GM19239 (cell line): ENCODE data around the gene DMD.
A peak's percentile ranks its signal among the peaks of the same experiment; 100 is the strongest.
"Not testable (repeated sequence)": the region's sequence is repeated elsewhere in the genome, so short reads cannot be mapped to it uniquely, and the experiment has no call there.

Experiments used
- DNase-seq: peaks from one replicate; pipeline ENCODE4 v3.0.0; 2011; ENCODE audit warnings: low spot score; ENCODE audit not compliant: insufficient read length
- FAIRE-seq: peaks from 2 replicates; lab custom pipeline; 2011; peaks lifted over from hg19 to GRCh38; lab: Jason Lieb, UNC

Gene DMD

DNA sequence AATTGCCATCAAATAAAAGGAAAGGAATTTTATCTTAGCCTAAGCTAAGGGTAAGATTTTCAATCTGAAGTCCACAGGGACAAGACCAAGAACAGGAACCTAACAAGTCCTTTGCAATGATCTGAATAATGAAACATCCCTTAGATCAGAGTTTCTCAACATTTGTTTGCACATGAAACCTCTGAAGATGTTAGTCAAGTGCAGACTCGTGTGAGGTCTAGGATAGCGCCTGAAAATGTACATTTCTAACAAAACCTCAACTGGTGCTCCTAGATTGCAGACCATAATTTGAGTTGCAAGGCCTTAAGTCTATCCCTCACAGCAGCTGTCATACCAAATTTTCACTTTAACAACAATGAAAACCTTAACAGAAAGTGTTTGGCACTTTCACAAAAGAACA is 337.6 kb downstream of the DMD start:
- no peak for FAIRE-seq
- no peak for DNase-seq

DNA sequence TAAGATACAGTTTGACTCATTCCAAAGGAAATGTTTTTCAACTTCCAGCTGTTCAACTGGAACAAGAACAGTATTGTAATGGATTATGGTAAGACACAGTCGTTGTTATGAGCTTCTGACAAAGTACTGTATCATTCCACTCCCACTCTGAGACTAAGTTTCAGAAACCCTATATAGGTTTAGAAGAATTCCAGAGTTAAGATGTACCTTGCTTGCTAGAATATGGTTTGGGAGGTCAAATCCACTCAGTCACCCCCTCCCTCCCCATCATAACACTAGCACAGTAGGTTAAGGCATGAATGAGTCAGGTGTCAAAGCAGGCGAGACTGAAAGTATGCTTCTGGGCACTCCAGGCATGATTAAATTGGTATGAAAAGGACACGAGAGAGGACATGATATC is 339.7 kb downstream of the DMD start:
- FAIRE-seq (no peak), DNase-seq (no peak)

DNA sequence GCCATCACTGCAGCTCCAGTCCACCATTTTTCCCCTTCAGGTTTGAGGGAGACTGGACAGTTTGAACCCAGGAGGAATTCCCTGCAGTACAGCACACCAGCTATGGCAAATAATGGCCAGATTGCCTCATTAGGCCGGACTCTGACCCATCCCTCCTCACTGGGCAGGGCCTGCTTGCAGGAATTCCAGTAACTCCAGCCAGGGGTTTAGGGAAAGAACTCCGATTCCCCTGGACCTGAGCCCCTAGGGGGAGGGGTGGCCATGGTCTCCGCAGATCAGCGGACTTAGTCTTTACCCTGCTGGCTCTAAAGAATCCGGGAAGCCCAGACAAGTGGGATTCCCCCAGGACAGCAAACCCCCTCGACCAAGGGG is 342.8 kb downstream of the DMD start:
- FAIRE-seq: no peak
- DNase-seq: no peak

DNA sequence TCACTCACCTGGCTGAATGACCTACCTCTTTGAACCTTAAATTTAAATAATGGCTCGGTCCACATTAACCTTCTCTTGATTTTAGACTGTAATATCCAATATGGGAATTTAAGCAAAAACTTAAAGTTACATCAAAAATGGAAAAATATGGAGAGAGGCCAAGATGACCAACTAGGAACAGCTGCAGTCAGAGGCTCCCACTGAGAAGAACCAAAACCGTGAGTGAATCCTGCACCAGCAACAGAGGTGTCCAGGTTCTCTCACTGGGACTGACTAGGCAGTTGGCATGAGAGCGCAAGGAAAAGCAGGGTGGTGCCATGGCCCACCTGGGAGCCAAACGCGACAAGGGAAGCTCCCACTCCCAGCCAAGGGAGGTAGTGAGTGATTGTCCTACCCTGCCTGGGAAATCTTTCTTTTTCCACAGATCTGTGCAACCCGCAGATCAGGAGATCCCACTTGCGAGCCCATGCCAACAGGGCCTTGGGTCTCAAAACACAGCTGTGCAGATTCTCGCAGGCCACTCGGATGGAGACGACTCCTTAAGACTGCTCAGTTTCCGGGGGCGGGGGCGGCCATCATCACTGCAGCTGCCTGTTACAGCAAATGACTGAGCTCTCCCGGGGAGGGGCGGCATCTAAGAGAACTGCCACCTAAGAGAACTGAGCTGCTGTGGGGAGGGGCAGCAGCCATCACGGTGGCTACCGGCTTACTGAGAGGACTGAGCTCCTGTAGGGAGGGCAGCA is 343.4 kb downstream of the DMD start:
- no peak for DNase-seq

DNA sequence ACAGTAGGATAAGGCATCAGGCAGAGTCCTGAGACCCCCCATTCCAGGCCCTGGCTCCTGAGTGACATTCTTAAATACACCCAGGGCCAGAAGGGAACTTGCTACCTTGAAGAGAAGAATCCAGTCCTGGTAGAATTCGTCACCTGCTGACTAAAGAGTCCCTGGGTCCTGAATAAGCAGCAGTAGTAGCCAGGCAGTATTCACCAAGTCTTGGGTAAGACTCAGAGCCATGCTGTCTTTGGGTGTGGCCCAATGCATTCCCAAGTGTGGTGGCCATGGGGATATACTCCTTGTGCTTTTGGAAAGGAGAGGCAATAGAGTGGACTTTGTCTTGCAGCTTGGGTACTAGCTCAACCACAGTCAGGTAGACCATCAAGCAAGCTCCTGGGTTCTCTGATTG is 359.1 kb downstream of the DMD start:
- FAIRE-seq: no peak
- no peak for DNase-seq

More for the DNA sequence above, 343.4 kb downstream of the DMD start:
- no peak for FAIRE-seq

DNA sequence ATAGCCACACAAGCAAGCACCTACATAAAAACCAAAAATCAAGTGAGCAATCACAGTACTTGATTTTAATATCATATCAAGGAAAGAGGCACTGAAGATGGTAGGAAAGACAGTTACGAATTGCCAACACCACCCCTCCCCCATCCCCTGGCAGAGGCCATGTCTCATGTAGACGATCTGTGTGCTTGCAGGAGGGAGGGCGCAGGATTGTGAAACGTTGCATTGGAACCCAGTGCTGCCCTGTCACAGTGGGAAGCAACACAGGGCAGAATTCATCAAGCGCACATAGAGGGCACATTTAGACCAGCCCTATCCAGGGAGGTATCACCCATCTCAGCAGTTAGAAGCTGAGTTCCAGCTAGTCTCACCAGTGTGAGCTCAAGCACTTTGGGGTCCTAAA is 359.8 kb downstream of the DMD start:
- no peak for DNase-seq
- no peak for FAIRE-seq

DNA sequence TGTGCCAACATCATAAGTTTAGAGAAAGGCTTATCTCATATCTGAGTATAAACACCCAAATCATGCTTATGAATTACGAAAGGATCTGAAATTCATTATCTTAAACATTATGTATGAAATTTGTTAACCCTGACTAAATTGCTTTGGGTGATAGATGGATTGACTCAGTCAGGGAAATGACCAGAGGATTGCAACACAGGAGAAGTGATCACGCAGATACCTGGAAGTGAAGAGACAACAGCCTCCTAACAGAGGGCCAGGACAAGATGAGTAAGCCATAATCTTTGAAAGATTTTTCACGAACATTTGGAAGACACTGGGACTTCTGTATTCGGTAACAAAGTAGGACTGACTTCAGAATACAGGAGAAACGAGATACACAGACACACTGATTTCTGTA is 363.4 kb downstream of the DMD start:
- FAIRE-seq (peak; percentile 23), DNase-seq (no peak)

DNA sequence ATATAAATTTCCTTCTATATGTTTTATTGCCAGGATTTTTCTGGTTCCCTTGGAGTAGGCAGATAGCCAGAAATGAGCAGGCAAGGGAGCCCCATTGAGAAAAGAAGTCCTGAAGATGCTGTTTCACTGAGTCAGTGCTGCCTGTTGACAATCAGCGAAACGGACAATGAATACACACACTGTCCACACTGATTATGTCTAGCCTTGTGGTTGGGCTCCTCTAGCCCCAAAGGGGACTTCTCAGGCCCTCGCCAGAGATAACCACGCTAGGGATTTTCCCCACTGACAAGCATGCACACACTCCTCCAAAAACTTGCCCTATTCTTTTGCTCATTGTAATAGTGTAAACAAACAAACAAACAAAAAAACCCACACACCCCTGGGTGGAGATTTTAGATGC is 369.3 kb downstream of the DMD start:
- DNase-seq: no peak
- FAIRE-seq: no peak

DNA sequence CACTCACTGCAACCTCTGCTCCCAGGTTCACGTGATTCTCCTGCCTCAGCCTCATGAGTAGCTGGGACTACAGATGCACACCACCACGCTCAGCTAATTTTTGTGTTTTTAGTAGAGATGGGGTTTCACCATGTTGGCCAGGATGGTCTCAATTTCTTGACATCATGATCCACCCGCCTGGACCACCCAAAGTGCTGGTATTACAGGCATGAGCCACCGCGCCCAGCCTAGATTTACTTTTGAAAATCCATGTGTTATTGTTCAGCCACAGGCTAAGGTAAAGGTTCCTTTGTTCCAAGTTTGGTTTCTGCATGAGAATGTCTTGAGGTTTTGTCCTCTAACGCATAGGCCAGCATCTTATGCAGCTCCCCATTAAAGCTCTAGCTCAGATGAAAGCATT is 371.6 kb downstream of the DMD start:
- no peak for FAIRE-seq

DNA sequence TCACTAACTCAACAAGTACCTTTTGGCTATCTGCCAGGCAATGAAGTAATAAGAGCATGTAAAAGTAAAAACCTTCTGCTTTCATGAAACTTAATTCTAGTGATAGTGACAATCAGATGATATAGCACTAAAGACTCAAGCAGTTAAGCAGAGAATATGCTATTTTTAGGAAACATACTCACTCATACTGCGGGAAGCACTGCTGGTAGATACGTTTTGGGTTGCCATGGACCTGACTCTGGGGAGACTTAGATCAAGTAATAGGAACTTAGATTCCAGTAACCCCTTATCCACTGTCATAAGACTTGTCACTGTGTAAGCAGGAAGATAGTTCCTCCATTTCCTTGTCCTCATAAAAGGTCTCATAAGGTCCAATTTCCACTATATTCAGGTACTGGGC is 386.3 kb downstream of the DMD start:
- no peak for FAIRE-seq
- DNase-seq: no peak

More for the DNA sequence above, 371.6 kb downstream of the DMD start:
- no peak for DNase-seq

DNA sequence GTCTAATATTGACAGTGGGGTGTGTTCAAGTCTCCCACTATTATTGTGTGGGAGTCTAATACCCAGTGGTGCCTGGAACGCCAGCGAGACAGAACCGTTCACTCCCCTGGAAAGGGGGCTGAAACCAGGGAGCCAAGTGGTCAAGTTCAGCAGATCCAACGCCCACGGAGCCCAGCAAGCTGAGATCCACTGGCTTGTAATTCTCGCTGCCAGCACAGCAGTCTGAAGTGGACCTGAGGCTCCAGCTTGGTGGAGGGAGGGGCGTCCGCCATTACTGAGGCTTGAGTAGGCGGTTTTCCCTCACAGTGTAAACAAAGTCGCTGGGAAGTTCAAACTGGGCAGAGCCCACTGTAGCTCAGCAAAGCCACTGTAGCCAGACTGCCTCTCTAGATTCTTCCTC is 407.3 kb downstream of the DMD start:
- FAIRE-seq (no peak), DNase-seq (no peak)

DNA sequence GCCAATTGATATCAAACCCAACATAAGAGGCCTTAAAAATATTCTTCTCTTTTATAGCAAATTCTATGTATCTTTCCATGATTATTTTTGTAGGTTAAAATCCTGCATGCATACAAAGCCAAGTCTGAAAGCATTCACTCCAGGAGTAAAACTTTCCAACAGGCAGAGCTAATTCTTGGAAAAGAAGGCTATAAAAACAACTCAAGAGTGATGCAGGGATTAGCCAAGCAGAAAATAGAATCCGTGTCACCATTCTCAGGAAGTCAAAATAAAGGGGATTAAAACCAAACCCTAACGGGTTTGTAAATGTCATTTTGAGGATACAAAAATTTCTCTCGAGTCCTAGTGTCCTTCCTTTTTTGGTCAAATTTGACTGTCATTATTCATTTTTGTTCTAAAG is 412.4 kb downstream of the DMD start:
- DNase-seq (no peak), FAIRE-seq (no peak)

DNA sequence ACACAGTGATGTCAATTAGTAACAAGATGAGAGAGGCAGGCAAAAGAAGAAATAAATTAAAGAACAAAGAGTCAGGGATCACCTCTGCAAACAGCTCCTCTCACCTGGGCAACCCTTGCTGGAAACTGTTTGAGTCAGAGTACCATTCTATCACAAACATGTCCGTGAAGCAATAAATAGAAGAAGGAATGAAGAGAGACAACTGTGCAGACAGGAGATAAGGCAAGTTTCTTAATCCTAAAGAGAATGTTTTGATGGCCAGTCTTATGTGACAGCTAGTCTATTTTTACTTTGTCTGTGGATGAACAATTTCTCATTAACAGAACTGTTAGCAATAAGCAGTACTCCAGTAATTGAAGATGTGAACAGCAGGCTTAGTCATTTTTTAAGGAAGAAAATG is 422.4 kb downstream of the DMD start:
- FAIRE-seq (no peak), DNase-seq (no peak)

DNA sequence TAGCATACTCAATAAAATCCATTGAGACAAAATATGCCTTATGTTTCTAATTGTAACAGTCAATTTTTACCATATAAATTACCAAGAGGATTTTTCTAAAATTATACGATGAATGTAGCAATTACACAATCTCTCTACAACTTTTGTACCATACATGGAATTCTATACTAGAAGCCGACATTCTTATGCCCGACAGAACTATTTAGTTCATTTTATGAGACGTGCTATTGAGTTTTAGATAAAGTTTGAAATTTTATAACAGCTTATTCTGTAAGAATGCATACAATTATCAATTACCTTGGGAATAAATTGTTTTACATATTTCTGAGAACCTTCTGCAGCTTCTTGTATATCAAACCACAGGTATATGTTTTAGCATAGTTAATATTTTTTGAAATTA is 431.2 kb downstream of the DMD start:
- DNase-seq (no peak), FAIRE-seq (no peak)

DNA sequence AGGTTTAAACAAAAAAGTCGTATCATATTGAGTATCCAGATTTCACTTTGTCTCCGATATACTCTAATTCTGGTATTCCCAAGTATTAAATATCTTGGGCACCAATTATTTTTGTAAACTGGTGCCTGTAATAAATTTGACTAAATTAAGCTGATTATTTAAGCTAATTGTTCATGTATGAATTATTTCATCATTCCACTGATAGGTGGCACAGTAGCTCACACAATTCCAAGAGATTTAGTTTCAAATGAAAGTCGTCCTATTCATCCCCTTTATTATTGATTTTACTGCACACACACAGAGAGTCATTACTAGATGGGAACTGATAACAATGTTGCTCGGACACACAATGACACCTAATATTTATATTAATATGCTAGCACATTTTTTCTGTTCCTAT is 432.4 kb downstream of the DMD start:
- DNase-seq: no peak
- no peak for FAIRE-seq

DNA sequence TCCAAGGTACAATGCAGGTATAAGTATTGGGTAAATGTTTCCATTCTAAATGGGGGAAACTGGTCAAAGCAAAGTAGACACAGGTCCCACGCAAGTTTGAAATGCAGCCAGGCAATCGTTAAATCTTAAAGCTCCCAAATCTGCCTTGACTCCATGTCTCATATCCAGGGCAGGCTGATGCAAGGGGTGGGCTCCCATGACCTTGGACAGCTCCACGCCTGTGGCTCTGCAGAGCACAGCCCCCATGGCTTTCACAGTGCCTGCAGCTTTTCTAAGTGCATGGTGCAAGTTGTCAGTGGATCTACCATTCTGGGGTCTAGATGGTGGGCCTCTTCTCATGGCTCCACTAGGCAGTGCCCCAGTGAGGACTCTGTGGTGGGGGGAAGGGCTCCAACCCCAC is 436.4 kb downstream of the DMD start:
- FAIRE-seq (peak; percentile 58), DNase-seq (no peak)

DNA sequence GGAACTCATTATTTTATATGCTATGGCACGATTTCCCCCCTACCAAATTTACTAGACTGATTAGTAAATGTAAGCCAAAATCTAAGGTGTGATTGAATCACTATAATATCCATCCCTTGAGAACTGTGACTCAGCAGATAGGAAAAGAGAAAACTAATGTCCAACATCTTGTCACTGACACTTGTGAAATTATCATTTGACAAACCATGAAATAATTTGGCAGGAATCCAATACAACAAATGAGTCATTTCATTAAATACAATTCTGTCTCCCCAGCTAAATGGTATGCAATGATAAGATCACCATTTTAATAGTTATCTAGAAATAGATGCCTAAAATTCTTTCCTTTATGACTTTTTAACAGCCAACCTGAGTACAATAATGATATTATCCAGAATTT is 462.3 kb downstream of the DMD start:
- FAIRE-seq: no peak

DNA sequence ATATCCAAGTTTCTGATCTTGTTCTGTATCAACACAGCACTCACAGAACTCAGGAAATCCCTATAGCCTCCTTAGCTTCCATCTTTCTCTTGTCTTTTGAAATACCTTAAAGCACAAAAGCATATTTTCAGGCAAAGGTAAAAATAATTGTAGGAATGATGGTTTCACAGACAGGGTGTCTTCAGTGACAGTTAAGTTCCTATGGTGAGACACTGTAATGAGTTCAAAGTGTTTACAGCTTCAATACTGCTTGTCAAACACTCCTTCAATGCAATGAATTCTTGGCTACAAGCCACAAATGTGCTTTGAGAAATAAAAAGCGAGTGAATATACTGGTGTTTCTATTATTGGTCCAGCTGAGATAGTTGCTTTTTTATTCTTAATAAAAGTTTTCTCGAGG is 466.0 kb downstream of the DMD start:
- FAIRE-seq (no peak), DNase-seq (no peak)

More for the DNA sequence above, 462.3 kb downstream of the DMD start:
- no peak for DNase-seq

DNA sequence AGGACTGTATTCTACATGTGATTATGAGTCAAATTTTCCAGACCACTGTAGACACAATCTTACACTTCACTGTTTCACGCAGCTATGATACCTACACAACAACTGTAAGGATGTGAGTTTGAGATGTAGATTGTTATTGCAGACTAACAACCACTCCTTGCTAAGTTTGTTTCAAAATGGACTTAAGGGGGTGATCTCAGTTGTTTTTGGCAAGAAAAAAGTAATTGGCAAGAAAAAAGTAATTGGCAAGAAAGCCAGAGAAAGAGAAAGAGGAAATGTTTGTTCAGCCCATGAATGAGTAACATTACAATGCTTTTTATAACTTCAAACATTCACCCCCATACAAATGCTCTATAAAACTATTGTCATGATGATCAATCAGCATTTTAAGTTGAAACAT is 466.4 kb downstream of the DMD start:
- FAIRE-seq (no peak), DNase-seq (no peak)

DNA sequence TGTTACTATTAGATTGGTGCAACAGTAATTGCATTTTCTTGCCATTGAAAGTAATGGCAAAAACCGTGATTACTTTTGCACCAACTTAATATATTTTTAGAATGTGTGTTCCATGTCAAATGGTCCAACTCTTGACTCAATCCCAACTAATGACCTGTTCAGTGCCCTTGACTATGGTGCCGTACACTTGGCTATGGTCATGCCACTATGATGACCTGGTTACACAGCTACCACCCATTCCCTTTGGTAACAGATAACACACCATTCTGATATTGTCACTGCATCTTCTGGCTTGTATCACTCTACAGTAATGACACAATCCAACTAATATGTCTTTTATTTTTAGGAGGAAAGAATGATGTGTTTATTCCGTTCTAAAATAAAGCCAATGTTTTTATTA is 469.4 kb downstream of the DMD start:
- FAIRE-seq: no peak

DNA sequence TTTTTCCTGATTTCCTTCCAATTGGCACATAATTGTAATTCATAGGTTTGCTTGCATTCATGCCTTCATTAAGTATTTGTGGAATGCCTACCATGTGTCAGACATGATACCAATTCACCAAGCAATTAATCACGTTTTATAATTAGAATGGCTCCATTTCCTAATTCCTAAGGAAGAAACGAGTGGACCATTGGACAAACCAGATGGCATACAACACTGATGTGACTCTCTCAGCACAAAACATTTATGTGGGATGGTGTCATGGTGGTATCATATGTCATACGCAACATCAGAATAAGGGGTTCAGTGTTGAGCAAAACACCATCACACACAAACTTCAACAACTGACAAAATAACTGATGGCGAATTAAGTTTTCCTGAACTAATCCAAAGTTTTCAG is 502.8 kb downstream of the DMD start:
- no peak for FAIRE-seq
- DNase-seq: no peak

More for the DNA sequence above, 469.4 kb downstream of the DMD start:
- no peak for DNase-seq

DNA sequence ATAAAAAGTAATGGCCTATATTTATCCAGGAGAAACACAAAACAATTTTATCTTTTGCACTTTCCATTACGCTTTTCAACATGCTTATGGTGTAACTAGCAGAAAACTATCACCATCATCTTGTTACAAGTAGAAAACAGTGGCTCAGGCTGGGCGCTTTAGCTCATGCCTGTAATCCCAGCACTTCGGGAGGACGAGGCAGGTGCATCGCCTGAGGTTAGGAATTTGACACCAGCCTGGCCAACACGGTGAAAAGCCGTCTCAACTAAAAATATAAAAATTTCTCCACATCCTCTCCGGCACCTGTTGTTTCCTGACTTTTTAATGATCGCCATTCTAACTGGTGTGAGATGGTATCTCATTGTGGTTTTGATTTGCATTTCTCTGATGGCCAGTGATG is 506.0 kb downstream of the DMD start:
- FAIRE-seq, DNase-seq: not testable (repeated sequence)

DNA sequence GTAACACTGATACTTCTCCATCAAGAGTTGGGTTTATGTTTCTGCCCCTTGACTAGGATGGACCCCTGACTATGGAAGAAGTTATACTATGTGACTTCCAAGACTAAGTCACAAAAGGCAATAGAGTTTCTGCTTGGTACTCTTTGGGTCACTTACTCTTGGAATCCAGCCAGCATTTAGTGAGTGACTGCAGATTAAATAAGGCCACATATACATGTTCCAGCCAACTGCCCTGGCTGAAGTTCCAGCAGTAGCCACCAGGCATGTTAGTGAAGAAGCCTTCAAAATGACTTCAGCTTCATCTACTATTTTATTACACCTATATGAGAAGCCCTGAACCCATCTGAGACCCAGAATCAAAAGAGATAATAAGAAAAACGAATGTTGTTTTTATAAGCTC is 524.0 kb downstream of the DMD start:
- FAIRE-seq (peak; percentile 33), DNase-seq (no peak)
